COLO668 (cell line): ENCODE data around the gene LRRC8D.

Source experiments
- DNase-seq: peaks from one replicate; lab custom pipeline; 2025; ENCODE audit not compliant: unreplicated experiment; lab: John Stamatoyannopoulos, UW

Gene LRRC8D

DNA sequence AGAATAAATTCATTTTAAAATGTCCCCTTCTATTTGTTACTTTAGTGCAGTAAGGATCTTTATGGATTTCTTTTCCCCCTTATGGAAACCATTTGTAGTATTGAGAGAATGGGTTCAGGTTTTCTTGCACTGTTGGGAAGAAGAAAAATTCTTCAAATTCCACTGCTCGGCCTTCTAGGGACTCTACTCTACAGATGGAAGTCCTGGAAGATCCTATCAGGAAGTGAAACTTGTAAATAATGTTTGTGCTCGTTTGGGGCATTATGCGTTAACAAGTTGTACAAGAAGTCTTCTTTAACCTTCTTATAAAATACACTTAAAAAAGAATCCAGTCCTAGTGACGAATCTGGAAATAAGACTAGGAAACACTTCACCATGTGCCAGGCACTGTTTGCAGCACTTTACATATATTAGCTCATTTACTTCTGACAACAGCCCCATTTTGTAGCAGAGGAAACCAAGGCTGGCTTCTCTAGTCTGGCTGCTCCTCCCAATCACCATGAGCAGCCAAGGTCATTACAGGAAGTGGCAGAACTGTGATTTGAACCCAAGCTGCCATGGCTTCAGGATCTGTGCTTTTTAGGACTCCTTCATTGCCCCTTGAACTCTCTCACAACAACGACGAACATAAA is 11.8 kb downstream of the LRRC8D start:
- DNase-seq: no peak

DNA sequence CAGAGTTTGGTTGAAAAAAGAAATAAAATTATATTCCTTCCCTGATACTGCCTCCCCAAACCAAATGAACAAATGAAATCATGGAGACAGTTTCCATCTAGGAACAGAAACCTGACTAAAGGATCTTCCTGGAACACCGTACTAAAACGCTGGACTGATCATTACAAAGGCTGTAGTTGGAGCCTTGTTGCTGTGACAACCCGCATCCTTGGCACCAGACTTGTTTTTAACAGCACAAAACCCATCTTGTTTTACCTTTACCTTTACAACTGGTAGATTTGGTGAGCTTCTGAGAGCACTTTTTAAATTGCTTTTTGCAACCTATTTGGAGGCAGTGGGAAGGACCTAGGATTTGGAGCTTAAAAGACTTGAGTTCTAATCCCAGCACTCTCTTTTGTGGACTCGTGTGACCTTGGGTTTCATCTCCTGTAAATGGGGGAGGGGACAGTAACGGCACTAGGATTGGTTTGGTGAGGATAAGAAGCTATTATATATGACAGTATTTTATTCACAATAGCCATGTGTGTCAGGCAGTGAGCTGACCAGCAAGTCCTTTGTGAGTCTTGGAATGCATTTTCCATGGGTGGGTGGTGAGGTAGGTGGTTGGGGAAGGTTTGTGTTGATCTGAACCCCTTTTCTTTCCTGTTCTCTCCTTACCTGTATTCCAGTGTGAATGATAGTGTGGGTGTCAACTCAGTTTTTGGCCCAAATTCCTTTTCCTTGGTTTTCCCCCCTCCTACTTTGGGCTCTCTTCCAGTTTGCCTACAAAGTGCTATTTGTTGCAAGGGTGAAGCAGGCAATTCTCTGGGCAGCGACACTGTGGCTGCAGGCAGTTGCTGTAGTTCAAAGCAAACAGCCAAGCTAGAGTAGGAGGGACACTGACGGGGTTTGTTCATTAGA is 12.6 kb downstream of the LRRC8D start:
- DNase-seq: no peak

DNA sequence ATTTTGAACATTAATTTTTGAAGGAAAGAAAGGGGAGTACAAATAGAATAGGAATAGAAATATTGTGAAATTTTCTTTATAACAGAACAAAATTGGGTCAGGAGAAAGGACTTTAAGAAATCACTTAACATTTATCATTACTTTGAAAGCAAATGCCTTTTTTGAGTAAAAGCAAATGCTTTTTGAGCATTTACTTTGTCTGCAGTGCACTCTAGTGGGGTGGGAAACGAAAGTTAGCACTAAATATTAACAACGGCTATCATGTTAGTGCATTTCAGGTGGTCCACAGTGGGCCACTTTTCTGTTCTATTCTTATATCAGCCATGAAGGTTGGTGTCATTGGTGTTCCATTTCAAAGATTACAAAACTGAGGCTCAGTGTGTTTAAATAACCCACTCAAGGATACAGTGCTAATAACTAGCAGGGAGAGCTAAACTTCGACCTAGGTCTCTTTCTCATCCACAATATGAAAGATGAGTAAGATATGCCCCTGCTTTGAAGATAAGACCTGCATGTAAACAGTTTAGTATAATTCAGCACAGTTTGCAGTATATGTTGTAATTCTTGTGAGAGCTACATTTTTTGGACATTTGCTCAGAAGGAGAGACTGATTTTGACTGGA is 13.4 kb downstream of the LRRC8D start:
- no peak for DNase-seq

DNA sequence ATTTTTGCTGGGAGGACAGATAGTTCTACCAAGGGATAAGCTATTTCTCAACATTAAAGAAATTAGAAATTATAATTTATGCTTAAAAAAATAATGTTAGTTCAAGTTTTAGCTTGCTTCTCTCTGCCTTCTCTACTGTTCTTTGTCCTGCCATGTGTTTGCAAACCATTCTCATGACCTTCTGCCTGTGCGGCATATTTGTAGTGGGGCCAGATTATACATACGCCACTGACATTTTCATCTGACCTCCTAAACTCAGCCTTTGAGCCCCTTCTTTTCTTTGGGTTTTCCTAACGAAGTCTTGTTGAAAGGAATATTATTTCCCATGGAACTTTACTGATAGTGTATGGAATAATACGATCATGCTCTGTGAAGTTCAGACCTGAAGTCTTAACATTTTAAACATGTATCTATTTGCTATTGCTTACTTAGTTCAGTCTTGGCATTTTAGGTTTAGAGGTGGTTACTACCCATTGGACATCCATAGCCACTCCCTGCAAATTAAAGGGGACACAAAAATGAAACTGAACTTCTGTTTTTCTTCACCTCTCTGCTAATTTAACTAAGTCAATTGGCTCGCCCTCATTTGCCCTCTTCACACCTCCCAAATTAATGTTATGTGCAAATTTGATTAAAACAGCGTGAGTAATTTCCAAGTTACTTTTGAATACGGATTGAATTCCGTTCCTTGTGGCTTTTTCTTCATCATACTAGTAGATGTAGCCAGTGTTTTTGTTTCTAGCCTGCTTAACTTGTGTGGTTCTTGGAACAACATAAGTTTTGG is 15.6 kb downstream of the LRRC8D start:
- no peak for DNase-seq

DNA sequence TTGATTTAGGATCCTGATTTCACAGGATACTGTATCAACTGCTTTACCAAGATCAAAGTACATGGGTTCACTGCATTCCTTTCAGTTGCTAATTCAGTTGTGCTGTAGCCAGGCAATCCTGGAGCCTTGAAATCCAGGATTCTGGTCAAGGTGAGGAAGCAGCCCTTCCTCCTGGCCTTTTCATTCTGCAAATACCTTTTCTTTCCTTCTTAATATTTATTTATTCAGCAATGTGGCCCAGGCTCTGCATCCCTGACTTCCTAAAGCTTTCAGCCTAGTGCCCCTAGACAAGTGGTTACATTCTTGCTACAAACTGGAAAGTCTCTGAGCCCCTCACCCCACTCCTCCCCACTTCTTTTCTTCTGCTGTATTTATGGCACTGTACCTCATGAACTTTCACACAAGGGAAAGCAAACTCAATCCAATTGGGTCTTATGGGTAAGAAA is 16.2 kb downstream of the LRRC8D start:
- DNase-seq: no peak

DNA sequence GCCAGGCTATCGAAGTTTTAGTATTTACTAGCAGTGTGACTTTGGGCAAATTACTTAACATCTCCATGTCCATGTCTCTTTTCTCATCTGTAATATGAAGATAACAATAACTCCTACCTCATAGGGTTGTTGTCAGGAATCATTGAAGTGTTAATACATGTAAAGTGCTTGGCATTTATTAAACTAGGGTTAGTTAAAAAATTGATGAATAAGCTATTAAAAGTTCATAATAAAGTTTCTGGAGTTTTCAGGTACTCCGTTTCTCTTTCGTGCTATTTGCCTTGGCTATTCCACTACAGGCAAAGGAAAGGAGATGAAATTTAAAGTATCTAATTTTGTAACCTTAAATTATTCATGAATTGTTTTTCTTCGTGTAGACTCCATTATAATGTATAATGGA is 16.7 kb downstream of the LRRC8D start:
- no peak for DNase-seq

DNA sequence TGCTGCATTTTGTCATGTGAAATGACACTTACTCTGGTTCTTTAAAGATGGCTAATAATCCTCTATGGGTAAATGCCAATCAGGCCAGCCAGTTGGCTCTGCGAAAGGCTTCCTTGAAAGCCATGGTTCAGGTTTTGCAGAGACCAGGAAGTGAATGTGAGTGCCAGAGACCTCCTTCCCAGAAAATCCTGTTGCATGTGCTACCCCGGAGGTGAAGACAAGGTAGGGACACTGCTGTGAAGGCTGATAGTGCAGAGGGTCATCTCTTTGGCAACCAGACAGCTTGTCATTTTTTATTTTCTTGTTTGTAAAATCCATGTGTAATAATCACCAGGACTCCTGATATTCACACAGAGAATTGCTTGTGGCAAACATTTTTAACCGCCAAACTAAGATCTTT is 18.7 kb downstream of the LRRC8D start:
- no peak for DNase-seq

DNA sequence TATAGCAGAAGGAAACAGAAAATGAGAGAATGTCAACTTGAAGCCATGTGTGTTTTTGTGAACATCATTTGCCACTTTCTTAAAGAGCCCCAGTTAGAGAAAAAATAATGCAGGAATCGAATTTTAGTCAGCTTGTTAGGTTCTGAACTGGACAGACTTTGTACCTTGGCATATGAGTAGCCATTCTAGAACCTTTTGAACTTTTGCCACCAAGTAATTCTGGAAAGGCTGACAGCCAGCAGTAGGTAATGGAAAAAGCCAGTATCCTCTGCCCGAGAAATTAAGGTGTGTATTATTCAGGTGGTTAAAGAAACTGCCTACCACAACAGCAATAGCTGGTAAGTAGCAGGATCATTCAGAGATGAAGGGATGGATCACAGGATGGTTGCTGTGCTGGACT is 20.7 kb downstream of the LRRC8D start:
- no peak for DNase-seq

DNA sequence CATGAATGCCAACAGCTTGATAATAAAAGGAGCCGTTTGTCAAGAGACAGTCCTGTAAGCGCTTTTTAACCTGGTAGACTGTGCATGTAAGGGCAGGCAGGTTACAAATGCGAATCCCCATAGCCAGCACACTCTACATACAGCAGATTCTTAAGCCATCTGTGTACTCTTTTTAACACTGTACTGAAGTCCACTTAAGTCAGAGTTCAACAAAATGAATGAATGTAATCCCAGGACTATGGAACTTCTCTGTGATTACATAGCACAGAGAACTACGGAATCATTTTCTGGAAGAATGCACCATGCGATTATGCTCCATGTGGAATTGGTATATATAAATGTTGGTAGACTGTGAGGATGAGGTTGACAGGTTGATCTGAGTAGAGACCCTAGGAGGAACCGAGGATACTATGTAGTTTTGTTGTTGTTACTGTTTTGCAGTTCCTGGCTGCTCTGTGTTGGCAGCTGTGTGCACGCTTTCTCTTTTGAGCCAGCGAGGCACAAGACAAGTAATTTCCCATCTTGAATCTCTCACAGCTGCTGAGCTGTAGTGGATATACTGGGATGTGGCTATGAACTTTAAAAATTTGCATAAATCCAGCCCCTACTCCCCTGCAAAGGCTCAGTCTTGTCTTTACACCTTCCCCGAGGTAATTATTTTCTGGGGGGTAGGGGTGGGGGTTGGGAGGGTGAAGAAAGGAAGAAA is 21.9 kb downstream of the LRRC8D start:
- no peak for DNase-seq

DNA sequence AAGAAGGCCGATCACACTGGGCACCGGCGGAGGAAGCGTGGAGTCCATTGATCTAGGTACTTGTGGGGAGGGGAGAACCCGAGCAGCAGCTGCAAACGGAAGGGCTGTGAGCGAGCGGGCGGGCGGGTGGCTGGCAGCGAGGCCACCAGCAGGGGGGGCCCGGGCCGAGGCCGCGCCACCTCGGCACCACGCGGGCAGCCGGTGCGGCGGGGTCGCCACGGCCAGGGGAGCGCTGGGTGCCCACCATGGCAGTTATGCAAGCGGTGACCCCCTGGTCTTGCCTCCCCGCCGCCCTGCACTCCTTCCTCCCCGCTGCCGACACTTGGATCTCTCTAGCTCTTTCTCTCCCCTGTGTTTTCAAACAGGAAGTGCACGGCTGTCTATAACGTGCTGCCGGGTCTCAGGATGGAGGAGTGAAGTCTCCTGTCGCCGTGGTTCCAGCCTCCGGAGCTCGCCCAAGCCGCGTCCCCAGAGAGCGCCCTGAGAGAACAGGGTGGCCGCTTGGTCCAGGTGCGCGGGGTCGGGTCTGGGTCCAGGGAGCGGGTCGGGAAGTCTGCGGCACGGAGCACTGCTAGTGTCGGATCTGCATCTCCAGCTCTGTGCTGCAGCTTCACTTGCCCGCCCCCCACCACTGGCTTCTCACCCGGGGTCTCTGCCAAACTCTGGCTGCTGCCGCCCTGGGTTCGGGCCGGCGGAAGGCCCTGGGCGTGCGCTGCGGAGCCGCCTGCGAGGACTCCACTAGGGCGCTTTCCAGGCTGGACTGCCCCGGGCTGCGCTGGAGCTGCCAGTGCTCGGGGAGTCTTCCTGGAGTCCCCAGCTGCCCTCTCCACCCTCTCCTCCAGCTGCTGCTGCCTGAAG is 22.7 kb downstream of the LRRC8D start:
- peak; percentile 82 for DNase-seq

DNA sequence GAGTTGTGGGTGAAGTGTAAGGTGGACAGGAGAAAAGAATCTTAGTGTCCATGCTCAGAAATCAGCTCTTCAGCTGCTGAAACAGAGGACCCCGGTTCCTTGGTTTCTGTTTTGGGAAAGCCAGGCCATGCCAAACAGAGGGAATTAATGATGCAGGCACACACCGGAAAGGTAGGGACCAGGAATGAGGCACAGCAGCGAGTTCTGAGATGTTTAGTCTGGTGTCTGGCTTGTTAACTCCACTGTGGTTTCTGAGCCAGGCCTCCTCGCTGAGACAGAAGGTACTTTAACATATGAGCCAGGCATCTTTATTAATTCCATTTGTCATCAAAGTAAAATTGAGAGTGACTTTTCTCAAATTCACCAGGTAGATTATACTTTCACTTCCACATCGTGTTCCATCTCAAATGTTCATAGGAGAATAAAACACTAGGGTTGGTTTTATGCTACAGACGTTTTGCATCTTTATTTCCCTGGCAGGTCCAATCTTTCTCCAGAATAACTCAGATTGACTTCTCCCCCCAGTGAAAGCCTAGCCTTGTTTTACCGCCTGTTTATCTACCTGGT is 23.5 kb downstream of the LRRC8D start:
- no peak for DNase-seq

DNA sequence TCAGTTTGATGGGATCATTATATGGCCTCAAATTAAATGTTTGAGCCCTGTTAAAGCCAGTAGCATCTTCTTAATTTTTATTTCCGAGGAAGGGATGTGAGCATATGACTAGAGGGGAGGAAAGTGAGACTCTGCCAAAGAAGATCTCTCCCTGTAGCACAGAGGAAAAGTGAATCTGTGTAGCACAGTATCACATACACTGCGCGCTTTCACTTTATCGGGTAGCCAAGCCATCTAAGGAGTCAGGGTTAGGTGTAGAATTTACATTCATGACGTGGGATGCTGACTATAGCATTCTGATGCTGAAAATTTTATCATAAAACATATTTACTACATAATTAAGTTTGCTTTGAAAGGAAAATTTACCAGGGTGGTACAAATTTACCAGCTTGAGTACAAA is 24.0 kb downstream of the LRRC8D start:
- no peak for DNase-seq

DNA sequence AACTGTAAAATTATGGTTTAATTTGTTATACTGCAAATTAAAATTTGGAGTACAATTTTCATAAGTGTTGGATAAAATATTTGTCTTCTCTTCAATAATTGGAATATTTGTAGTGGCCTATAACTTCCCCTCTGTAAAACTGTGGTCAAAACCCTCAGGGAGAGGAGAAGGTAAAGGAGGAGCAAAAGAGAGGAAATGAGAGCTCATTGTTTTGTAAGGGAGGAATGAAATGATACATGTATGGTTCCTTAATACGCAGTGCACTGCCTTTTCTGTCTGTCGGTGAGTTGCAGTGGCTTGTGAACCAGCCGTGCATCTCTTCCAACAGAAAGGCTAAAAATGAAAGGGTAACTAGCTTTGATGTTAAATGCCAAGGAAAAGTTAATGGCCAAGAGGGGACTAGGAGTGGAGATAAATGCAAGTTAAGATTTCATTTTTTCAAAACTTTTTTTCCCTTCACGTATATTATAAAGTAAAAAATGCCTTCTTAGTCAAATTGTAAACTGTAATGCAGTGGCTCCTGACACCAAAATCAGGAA is 26.4 kb downstream of the LRRC8D start:
- no peak for DNase-seq

DNA sequence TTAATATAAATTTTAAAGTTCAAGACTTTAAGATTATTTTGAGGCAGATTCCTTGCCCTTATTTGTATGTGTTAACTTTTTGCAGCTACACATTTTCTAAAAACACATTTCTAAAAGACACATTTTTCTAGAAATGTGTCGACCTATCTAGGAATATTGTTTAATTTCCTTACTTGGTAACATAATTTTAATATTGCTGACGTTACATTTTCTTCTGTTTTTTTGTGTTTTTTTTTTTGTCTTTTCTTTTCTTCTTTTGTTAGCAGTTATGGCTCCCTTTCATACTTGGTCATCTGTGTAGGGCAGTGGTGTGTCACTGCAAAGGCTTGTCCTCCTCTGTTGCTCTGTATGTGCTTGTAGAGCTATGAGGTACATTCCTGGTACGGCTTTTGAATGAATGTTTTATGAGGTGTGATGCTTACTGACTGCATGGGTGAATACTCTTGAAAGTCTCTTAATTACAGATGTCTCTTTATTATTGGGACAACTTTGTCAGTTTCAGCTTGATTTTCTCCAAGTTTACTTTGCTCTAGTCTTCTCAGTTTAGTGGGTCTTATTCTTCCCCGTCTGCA is 30.1 kb downstream of the LRRC8D start:
- no peak for DNase-seq

DNA sequence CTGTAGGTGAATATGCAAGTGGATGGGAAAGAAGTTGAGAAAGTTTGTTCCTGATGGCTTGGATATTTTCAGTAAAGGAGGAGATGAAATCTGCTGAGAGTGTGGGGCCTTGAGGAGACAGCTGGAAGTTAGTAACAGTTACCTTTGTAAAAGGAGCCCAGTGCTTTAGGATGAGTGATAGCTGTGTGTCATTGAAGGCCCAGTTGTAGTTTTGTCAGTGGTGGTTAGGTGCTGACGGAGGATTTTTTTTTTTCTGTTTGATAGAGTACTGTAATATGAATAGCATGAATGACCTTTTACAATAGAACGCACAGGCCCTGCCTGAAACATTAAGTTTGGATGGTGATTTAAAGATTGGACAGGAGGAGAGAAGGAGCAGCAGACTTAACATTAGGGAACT is 33.3 kb downstream of the LRRC8D start:
- DNase-seq: no peak

DNA sequence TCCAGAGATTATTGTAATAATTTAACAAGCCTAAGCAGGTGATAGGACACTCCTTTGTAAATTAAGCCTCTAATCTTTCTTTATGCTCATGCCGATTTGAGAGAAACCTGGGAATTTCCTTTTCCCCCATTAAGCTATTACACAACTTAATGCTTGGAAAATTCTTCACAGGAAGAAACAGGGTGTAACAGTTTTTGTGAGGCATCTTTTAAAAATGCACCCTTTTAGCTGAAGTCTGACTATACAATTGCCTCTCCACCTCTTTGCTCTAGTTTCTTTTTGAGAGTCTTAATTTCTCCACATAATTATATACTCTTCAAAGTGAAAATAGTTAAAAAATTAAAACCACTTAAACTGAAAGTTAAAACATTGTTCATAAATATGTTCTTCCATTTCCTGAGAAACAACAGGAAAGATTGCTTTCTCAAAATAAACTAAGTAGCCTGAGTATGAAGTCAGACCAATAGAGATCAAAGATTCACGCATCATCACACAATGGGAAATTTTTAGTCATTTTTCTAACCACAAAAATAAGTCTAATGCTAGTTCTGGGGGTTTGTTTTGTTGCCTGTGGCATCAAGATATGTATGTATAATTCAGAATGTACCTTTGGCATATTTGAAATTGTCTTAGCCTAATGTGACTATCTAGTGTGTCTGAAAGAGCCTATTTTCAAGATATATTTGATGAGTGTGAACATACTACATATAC is 34.7 kb downstream of the LRRC8D start:
- no peak for DNase-seq

DNA sequence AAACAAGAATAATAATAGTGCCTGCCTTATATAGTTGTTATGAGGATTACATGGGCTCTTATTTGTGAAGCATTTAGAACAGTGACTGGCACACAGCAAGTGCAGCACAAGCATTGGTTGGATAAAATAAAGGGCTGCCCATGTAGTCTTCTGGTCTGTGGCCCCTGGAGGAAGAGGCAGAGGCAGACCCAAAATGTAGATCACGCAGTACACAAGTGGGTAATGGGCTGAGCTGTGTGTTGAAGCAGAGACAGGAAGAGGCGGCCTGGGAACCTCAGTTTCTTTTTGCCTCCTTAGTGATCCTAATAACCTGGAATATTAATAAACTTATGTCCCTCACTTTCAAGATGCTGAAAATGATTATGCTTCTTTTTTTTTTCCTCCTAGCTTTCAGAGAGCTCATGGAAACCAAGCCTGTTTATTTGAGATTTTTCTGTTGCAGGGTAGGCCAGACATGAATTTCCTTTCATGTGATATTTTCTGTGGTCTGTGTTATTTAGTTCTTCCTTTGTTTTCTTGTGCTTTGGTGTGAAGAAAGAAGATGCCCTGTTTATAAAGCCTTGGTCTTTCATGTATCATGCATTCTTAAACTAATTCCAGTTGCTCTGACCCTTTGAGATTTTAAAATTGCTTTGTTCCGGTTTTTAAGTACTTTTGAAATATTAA is 42.5 kb downstream of the LRRC8D start:
- no peak for DNase-seq
